Endothelial cell of umbilical vein (primary cell): ENCODE results near the gene CTSW. TPM values are rescaled to one million over a fixed set of nuclear protein-coding genes. Genes with fewer than 3 reads are reported as not detected.
A peak's percentile ranks its signal among the peaks of the same experiment; 100 is the strongest.

Source experiments
- BruUV-seq: library from RNA; stranded (reverse); fragments of 400-500 nt; replicated peaks from 2 replicates; lab custom pipeline; 2021; lab: Mats Ljungman, UMichigan
- CTCF ChIA-PET: fragments of 300-600, 350-600 bp; sonication (Branson Sonifier 250); formaldehyde crosslinking; loops from one replicate; lab custom pipeline; 2021; ENCODE audit warnings: antibody characterized with exemption, inconsistent platforms; lab: Charles Lee
- POLR2A ChIA-PET: fragments of 300-600, 350-600 bp; sonication (Branson Sonifier 250); formaldehyde crosslinking; loops from one replicate; lab custom pipeline; 2021; ENCODE audit warnings: antibody characterized with exemption, inconsistent platforms; lab: Charles Lee
- DNase-seq: peaks from one replicate; pipeline ENCODE4 v3.0.0-alpha.2; 2011; ENCODE audit warnings: low read depth, low spot score
- FAIRE-seq: peaks from 2 replicates; lab custom pipeline; 2011; peaks lifted over from hg19 to GRCh38; lab: Jason Lieb, UNC
- H2AFZ ChIP-seq: 2 replicates; pipeline ENCODE4 v1.6.0; 2012; ENCODE audit warnings: low read depth, low read length, control low read depth, inconsistent platforms
- H3K27ac ChIP-seq: 2 replicates; pipeline ENCODE4 v1.5.1; 2011; ENCODE audit warnings: low read depth, mild to moderate bottlenecking, control low read depth, low read length, moderate library complexity; ENCODE audit not compliant: insufficient read depth
- H3K27me3 ChIP-seq, 2 experiments: 2 replicates each; pipeline versions ENCODE4 v1.6.0 to v1.6.1; 2011; ENCODE audit warnings: low read length in 2 of 2, mixed read lengths in 1 of 2; ENCODE audit not compliant: control insufficient read depth in 2 of 2, insufficient read depth in 2 of 2
- H3K36me3 ChIP-seq, 2 experiments: 2 replicates in 1 of 2; 3 replicates in 1 of 2; pipeline ENCODE4 v1.5.1; 2011; ENCODE audit warnings: low read length in 2 of 2, mild to moderate bottlenecking in 1 of 2, moderate library complexity in 1 of 2; ENCODE audit not compliant: control insufficient read depth in 2 of 2, insufficient read depth in 2 of 2; ENCODE audit errors: extremely low read depth in 1 of 2
- H3K4me1 ChIP-seq: 3 replicates; pipeline ENCODE4 v1.5.1; 2011; ENCODE audit warnings: mild to moderate bottlenecking, low read length; ENCODE audit not compliant: control insufficient read depth, insufficient read depth; ENCODE audit errors: extremely low read depth
- H3K4me2 ChIP-seq: 2 replicates; pipeline ENCODE4 v1.6.1; 2011; ENCODE audit warnings: low read length, control low read depth, mixed read lengths; ENCODE audit not compliant: insufficient read depth
- H3K4me3 ChIP-seq, 3 experiments: fragments of 200-600 bp in 1 of 3; sonication (generic), shearing (Covaris generic) in 1 of 3; replicated peaks in 1 of 3; 2 replicates each; pipeline ENCODE4 v1.5.1; 2011 to 2016; ENCODE audit warnings: control low read depth in 3 of 3, low read length in 3 of 3, mild to moderate bottlenecking in 2 of 3, inconsistent platforms in 1 of 3, low read depth in 1 of 3, moderate library complexity in 1 of 3; ENCODE audit not compliant: insufficient read depth in 1 of 3
- H3K79me2 ChIP-seq: 2 replicates; pipeline ENCODE4 v1.6.0; 2012; ENCODE audit warnings: low read length, inconsistent platforms; ENCODE audit not compliant: control insufficient read depth, insufficient read depth
- H3K9ac ChIP-seq: replicated peaks from 2 replicates; pipeline ENCODE3; 2011; ENCODE audit warnings: low read length, control low read depth; ENCODE audit not compliant: insufficient read depth; ENCODE audit errors: extremely low read depth
- H3K9me1 ChIP-seq: replicated peaks from 3 replicates; pipeline ENCODE4 v1.6.0; 2011; ENCODE audit warnings: mild to moderate bottlenecking, low read length; ENCODE audit not compliant: control insufficient read depth, insufficient read depth; ENCODE audit errors: extremely low read depth
- H3K9me3 ChIP-seq: replicated peaks from 2 replicates; pipeline ENCODE4 v1.5.1; 2012; ENCODE audit warnings: low read length, inconsistent platforms; ENCODE audit not compliant: control insufficient read depth, insufficient read depth
- H4K20me1 ChIP-seq: replicated peaks from 2 replicates; pipeline ENCODE3; 2011; ENCODE audit warnings: mild to moderate bottlenecking, low read length; ENCODE audit not compliant: control insufficient read depth, insufficient read depth; ENCODE audit errors: extremely low read depth
- EZH2 ChIP-seq: IDR thresholded peaks from 2 replicates; pipeline ENCODE4 v1.6.1; 2012; ENCODE audit warnings: borderline replicate concordance, low read depth, mild to moderate bottlenecking, moderate library complexity, low read length, inconsistent platforms; ENCODE audit not compliant: severe bottlenecking
- FOS ChIP-seq: IDR thresholded peaks from 2 replicates; pipeline ENCODE4 v1.6.1; 2011; ENCODE audit warnings: mild to moderate bottlenecking, low read length, moderate library complexity, borderline replicate concordance; ENCODE audit not compliant: insufficient read depth
- GATA2 ChIP-seq: IDR thresholded peaks from 2 replicates; pipeline ENCODE4 v1.7.0; 2011; ENCODE audit warnings: low read depth, mild to moderate bottlenecking, moderate library complexity, mixed read lengths, low read length; ENCODE audit not compliant: insufficient read length, insufficient read depth
- JUN ChIP-seq: IDR thresholded peaks from 2 replicates; pipeline ENCODE4 v1.6.1; 2011; ENCODE audit warnings: borderline replicate concordance, low read depth; ENCODE audit not compliant: insufficient read length, insufficient read depth
- MYC ChIP-seq: IDR thresholded peaks from one replicate; pipeline ENCODE4 v1.6.1; 2011; ENCODE audit warnings: mild to moderate bottlenecking, low read depth, low read length
- POLR2A ChIP-seq: IDR thresholded peaks from 2 replicates; pipeline ENCODE4 v1.6.1; 2012; ENCODE audit warnings: low read depth, mild to moderate bottlenecking, control low read depth, low read length
- POLR2AphosphoS5 ChIP-seq: IDR thresholded peaks from 2 replicates; pipeline ENCODE4 v1.6.1; 2012; ENCODE audit warnings: low read depth, mild to moderate bottlenecking, control low read depth, low read length, moderate library complexity; ENCODE audit not compliant: insufficient read depth
- dilution Hi-C: fragments of 300-500 bp; cut with MboI; formaldehyde crosslinking; loops from one replicate; pipeline ENCODE4 v1.15.0; 2019; ENCODE audit warnings: low sequenced_read_pairs; ENCODE audit not compliant: extremely low pct_ligation_motif_present
- intact Hi-C: fragments of 100-400 bp; cut with micrococcal nuclease; formaldehyde crosslinking; loops from one replicate; pipeline ENCODE4 v1.10.0; 2022
- polyA plus RNA-seq, 4 experiments: library from polyadenylated mRNA; depleted of rRNA in 3 of 4; stranded (reverse) in 3 of 4; unstranded in 1 of 4; fragments of >200 nt; gene quantifications; 2 replicates each; pipeline versions ENCODE4 v1.2.1 to v1.2.3, GENCODE V29; 2011 to 2012; ENCODE audit warnings: missing spikeins in 1 of 4
- total RNA-seq: library from RNA; stranded (reverse); gene quantifications from 2 replicates; pipeline ENCODE4 v1.2.3, GENCODE V29; 2021
- TF ChIP-seq, protein P1 (sequence below): IDR thresholded peaks from 2 replicates; pipeline ENCODE4 v1.6.1; 2011; ENCODE audit not compliant: insufficient read depth, insufficient read length
- TF ChIP-seq, protein P2 (sequence below), 2 donors: IDR thresholded peaks; 1 replicate in 1 of 2; 2 replicates in 1 of 2; pipeline ENCODE4 v1.5.1; 2011; ENCODE audit warnings: low read length in 2 of 2, mild to moderate bottlenecking in 2 of 2, moderate library complexity in 2 of 2, control low read depth in 1 of 2, inconsistent platforms in 1 of 2, low read depth in 1 of 2; ENCODE audit not compliant: insufficient read depth in 1 of 2; ENCODE audit errors: extremely low read depth in 1 of 2

Gene CTSW
- total and polyA plus RNA-seq, 2 donors (not counting 3 experiments of a cell fraction or from before 2014, with no cell fraction given): not detected

DNA sequence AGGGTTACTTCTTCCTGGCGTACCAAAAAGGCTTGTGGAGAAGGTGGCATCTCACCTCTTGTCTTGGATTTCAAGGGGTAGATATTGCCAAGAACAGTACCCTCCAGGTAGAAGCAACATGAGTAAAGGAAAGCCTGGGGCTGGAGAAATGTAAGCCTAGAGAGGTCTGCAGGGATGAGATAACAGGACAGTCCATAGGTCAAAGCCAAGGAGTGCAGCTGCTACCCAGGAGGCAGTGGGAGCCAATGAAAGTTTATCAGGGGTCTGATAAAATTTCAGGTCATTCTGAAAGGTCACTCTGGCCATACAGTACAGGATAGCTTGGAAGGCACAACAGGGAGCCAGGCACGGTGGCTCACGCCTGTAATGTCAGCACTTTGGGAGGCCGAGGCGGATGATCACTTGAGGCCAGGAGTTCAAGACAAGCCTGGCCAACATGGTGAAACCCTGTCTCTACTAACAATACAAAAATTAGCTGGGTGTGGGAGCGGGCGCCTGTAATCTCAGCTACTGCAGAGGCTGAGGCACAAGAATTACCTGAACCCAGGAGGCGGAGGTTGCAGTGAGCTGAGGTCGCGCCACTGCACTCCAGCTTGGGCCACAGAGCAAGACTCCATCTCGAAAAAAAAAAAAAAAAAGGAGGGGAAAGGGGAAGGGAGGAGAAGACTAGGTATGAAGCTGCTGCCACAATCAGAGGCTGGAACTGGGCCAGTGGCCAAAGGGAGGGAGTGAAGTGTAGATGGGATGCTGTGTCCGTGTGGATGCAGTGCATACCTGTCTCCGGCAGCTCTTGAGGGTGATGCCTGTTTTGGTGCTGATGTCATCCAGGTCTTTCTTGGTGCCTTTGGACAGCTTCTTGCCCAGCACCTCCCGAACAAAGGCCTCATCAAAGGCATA, 7.4 kb downstream of the CTSW start:
- Histone ChIP-seq H3K4me1 (peaks cover 32% of the 10 kb centered on the region), H3K9me1 (no peaks in the 10 kb centered on the region), H3K27me3 (no peaks in the 10 kb centered on the region), H4K20me1 (no peaks in the 10 kb centered on the region), H3K36me3 (peaks cover 4 to 29% of the 10 kb centered on the region in 2 experiments), H3K79me2 (peaks cover 25% of the 10 kb centered on the region), H2AFZ (no peak overlapping the region), H3K4me2 (peak overlapping the region; percentile 62), H3K9me3 (no peaks in the 10 kb centered on the region), H3K4me3 (peak overlapping the region in 2 of 3 experiments; percentile 64 to 66), H3K9ac (peak overlapping the region; percentile 61), H3K27ac (peak overlapping the region; percentile 37)
- no peak for FAIRE-seq
- intact Hi-C loops: loop anchor here (5.0 kb wide), 1 partner anchor 45 kb away; no protein-coding TSS in a partner anchor
- dilution Hi-C loops: no loop called here
- BruUV-seq: no TSS peak
- POLR2A ChIA-PET: interaction anchor here (0.6 to 6.7 kb wide), 4 partner anchors 18 to 164 kb away, joined by 3 to 67 read pairs (median 16); partner anchors contain the start of genes CFL1 and MUS81
- TF ChIP-seq FOS: no peak
- no peak for TF ChIP-seq POLR2A
- TF ChIP-seq MYC: no peak
- TF ChIP-seq JUN: no peak
- no peak for TF ChIP-seq EZH2
- TF ChIP-seq POLR2AphosphoS5: no peak
- TF ChIP-seq, protein P1, sequence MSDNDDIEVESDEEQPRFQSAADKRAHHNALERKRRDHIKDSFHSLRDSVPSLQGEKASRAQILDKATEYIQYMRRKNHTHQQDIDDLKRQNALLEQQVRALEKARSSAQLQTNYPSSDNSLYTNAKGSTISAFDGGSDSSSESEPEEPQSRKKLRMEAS: no peak
- TF ChIP-seq, protein P2, sequence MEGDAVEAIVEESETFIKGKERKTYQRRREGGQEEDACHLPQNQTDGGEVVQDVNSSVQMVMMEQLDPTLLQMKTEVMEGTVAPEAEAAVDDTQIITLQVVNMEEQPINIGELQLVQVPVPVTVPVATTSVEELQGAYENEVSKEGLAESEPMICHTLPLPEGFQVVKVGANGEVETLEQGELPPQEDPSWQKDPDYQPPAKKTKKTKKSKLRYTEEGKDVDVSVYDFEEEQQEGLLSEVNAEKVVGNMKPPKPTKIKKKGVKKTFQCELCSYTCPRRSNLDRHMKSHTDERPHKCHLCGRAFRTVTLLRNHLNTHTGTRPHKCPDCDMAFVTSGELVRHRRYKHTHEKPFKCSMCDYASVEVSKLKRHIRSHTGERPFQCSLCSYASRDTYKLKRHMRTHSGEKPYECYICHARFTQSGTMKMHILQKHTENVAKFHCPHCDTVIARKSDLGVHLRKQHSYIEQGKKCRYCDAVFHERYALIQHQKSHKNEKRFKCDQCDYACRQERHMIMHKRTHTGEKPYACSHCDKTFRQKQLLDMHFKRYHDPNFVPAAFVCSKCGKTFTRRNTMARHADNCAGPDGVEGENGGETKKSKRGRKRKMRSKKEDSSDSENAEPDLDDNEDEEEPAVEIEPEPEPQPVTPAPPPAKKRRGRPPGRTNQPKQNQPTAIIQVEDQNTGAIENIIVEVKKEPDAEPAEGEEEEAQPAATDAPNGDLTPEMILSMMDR (IDR thresholded peaks at IDR 0.05; ENCODE audit: extremely low read depth in 1 of 2, insufficient read depth in 1 of 2, low read depth in 1 of 2, low read length in 2 of 2): no peak
- no peak for TF ChIP-seq GATA2
- no peak for DNase-seq
- CTCF ChIA-PET: interaction anchor here (1.2 to 6.7 kb wide), 9 partner anchors 10 to 261 kb away, joined by 4 to 75 read pairs (median 8); partner anchors contain the start of genes AP5B1 and CFL1
